Trophoblast cell (in vitro differentiated cells and primary cell): ENCODE measurements around the gene RBFA.
"Not testable (repeated sequence)": the region's sequence is repeated elsewhere in the genome, so short reads cannot be mapped to it uniquely, and the experiment has no call there.

Experiments
- DNase-seq, 2 donors: peaks; one replicate each; pipeline ENCODE4 v3.0.0-alpha.2; 2016
- H2AFZ ChIP-seq: 2 replicates; pipeline ENCODE4 v1.6.1; 2013; ENCODE audit warnings: low read length, moderate library complexity, mild to moderate bottlenecking; ENCODE audit not compliant: insufficient read depth, poor library complexity
- H2AK5ac ChIP-seq: 2 replicates; pipeline ENCODE4 v1.6.1; 2013; ENCODE audit warnings: mild to moderate bottlenecking, low read length
- H2BK120ac ChIP-seq: 2 replicates; pipeline ENCODE4 v1.6.1; 2013; ENCODE audit warnings: low read length, mild to moderate bottlenecking, moderate library complexity; ENCODE audit not compliant: insufficient read depth, poor library complexity
- H2BK12ac ChIP-seq: 2 replicates; pipeline ENCODE4 v1.6.1; 2013; ENCODE audit warnings: mild to moderate bottlenecking, low read length, moderate library complexity
- H2BK5ac ChIP-seq: 2 replicates; pipeline ENCODE4 v1.6.1; 2013; ENCODE audit warnings: low read length, low read depth, moderate library complexity, mild to moderate bottlenecking; ENCODE audit not compliant: poor library complexity
- H3K14ac ChIP-seq: 2 replicates; pipeline ENCODE4 v1.6.1; 2013; ENCODE audit warnings: mild to moderate bottlenecking, low read length
- H3K18ac ChIP-seq: 2 replicates; pipeline ENCODE4 v1.6.1; 2013; ENCODE audit warnings: mild to moderate bottlenecking, low read length
- H3K23ac ChIP-seq: 2 replicates; pipeline ENCODE4 v1.6.1; 2013; ENCODE audit warnings: low read length
- H3K27ac ChIP-seq: 2 replicates; pipeline ENCODE4 v1.5.1; 2013; ENCODE audit warnings: low read depth, mild to moderate bottlenecking, inconsistent platforms, low read length, moderate library complexity
- H3K27me3 ChIP-seq: 2 replicates; pipeline ENCODE4 v1.6.1; 2013; ENCODE audit warnings: inconsistent platforms, mild to moderate bottlenecking, low read length, moderate library complexity; ENCODE audit not compliant: insufficient read depth
- H3K36me3 ChIP-seq, 2 experiments: 1 replicate in 1 of 2; 2 replicates in 1 of 2; pipeline ENCODE4 v1.6.1; 2013; ENCODE audit warnings: low read length in 2 of 2, mild to moderate bottlenecking in 2 of 2, moderate library complexity in 1 of 2; ENCODE audit not compliant: insufficient read depth in 2 of 2, control insufficient read depth in 1 of 2
- H3K4ac ChIP-seq: 2 replicates; pipeline ENCODE4 v1.6.1; 2013; ENCODE audit warnings: low read depth, mild to moderate bottlenecking, low read length, moderate library complexity
- H3K4me1 ChIP-seq, 2 experiments: 1 replicate in 1 of 2; 2 replicates in 1 of 2; pipeline ENCODE4 v1.6.1; 2013; ENCODE audit warnings: low read length in 2 of 2, mild to moderate bottlenecking in 2 of 2, moderate library complexity in 1 of 2; ENCODE audit not compliant: insufficient read depth in 2 of 2, control insufficient read depth in 1 of 2
- H3K4me2 ChIP-seq: 2 replicates; pipeline ENCODE4 v1.6.1; 2013; ENCODE audit warnings: inconsistent platforms, mild to moderate bottlenecking, low read length, moderate library complexity
- H3K4me3 ChIP-seq: 2 replicates; pipeline ENCODE4 v1.5.1; 2013; ENCODE audit warnings: mild to moderate bottlenecking, low read depth, low read length, inconsistent platforms
- H3K79me1 ChIP-seq: one replicate; pipeline ENCODE4 v1.6.1; 2013; ENCODE audit warnings: low read length
- H3K79me2 ChIP-seq: 2 replicates; pipeline ENCODE4 v1.6.1; 2013; ENCODE audit warnings: low read length, mild to moderate bottlenecking; ENCODE audit not compliant: control insufficient read depth, insufficient read depth, poor library complexity
- H3K9ac ChIP-seq: 2 replicates; pipeline ENCODE4 v1.6.1; 2013; ENCODE audit warnings: mild to moderate bottlenecking, low read length
- H3K9me3 ChIP-seq: 2 replicates; pipeline ENCODE4 v1.6.1; 2013; ENCODE audit warnings: low read depth, mild to moderate bottlenecking, control low read depth, inconsistent platforms, low read length; ENCODE audit not compliant: insufficient read depth
- H4K12ac ChIP-seq: 2 replicates; pipeline ENCODE4 v1.6.1; 2013; ENCODE audit warnings: low read depth, mild to moderate bottlenecking, low read length, moderate library complexity
- H4K8ac ChIP-seq: 2 replicates; pipeline ENCODE4 v1.6.1; 2013; ENCODE audit warnings: low read depth, mild to moderate bottlenecking, low read length, moderate library complexity
- H4K91ac ChIP-seq: one replicate; pipeline ENCODE4 v1.6.1; 2013; ENCODE audit warnings: low read depth, mild to moderate bottlenecking, low read length, moderate library complexity
- WGBS: extraction: QIAGEN DNeasy Blood & Tissue Kit; methylation state at CpG from one replicate; pipeline ENCODE4 v1.1.7; 2013; ENCODE audit warnings: missing lambda C conversion rate; ENCODE audit not compliant: insufficient read length, insufficient coverage; ENCODE audit errors: extremely low coverage; 5-methylcytosine and 5-hydroxymethylcytosine counted together

Gene RBFA

GRCh38 chr18:80006724-80007123 lies 27.5 kb upstream of the RBFA start:
- Histone ChIP-seq H3K18ac (no peak overlapping the region), H3K4me2 (no peak overlapping the region), H4K91ac (no peak overlapping the region), H2AK5ac (no peak overlapping the region), H3K4ac (no peak overlapping the region), H4K8ac (no peak overlapping the region), H2BK5ac (no peak overlapping the region), H2BK12ac (no peak overlapping the region), H3K14ac (no peak overlapping the region), H3K27ac (no peak overlapping the region), H2BK120ac (no peak overlapping the region), H2AFZ (no peak overlapping the region), H3K9ac (no peak overlapping the region), H3K79me2 (no peaks in the 10 kb centered on the region), H3K79me1 (no peaks in the 10 kb centered on the region), H3K4me3 (no peak overlapping the region), H4K12ac (no peak overlapping the region), H3K23ac (no peak overlapping the region), H3K36me3 (no peaks in the 10 kb centered on the region), H3K9me3 (peaks cover 11% of the 10 kb centered on the region), H3K4me1 (peaks cover 0 to 2% of the 10 kb centered on the region in 2 experiments), H3K27me3 (no peaks in the 10 kb centered on the region)
- no CpG with 5 or more reads among the region's 7 CpGs for WGBS
- no peak for DNase-seq

- Histone ChIP-seq H3K9ac (no peak overlapping the region), H4K8ac (no peak overlapping the region), H2AFZ (no peak overlapping the region), H3K23ac (no peak overlapping the region), H2BK12ac (no peak overlapping the region), H3K4me3 (no peak overlapping the region), H3K18ac (no peak overlapping the region), H2BK120ac (no peak overlapping the region), H3K27ac (no peak overlapping the region), H3K4ac (no peak overlapping the region), H3K4me2 (no peak overlapping the region), H4K91ac (no peak overlapping the region), H3K79me2 (no peaks in the 10 kb centered on the region), H3K4me1 (peaks cover 0 to 2% of the 10 kb centered on the region in 2 experiments), H2BK5ac (no peak overlapping the region), H3K79me1 (no peaks in the 10 kb centered on the region), H4K12ac (no peak overlapping the region), H3K9me3 (peaks cover 17% of the 10 kb centered on the region), H2AK5ac (no peak overlapping the region), H3K14ac (no peak overlapping the region), H3K27me3 (no peaks in the 10 kb centered on the region), H3K36me3 (no peaks in the 10 kb centered on the region)
- DNase-seq: peak in 1 of 2 donors; percentile 14
- no CpG with 5 or more reads among the region's 16 CpGs for WGBS
Measured at GRCh38 chr18:80009661-80010550, 24.3 kb upstream of the RBFA start.

- no peak overlapping the region for H4K8ac ChIP-seq
- H2BK120ac ChIP-seq: no peak overlapping the region
- no peak overlapping the region for H3K14ac ChIP-seq
- peaks cover 18% of the 10 kb centered on the region for H3K9me3 ChIP-seq
- WGBS: no CpG with 5 or more reads among the region's 5 CpGs
- no peak overlapping the region for H3K27ac ChIP-seq
- no peak for DNase-seq
- peaks cover 0 to 2% of the 10 kb centered on the region in 2 experiments for H3K4me1 ChIP-seq
- H3K18ac ChIP-seq: no peak overlapping the region
- H3K79me1 ChIP-seq: no peaks in the 10 kb centered on the region
- no peak overlapping the region for H2AK5ac ChIP-seq
- H4K91ac ChIP-seq: no peak overlapping the region
- no peaks in the 10 kb centered on the region for H3K27me3 ChIP-seq
- no peak overlapping the region for H3K4me3 ChIP-seq
- no peak overlapping the region for H2BK5ac ChIP-seq
- H3K36me3 ChIP-seq: no peaks in the 10 kb centered on the region
- no peak overlapping the region for H4K12ac ChIP-seq
- no peaks in the 10 kb centered on the region for H3K79me2 ChIP-seq
- H2BK12ac ChIP-seq: no peak overlapping the region
- no peak overlapping the region for H3K9ac ChIP-seq
- no peak overlapping the region for H3K23ac ChIP-seq
- H3K4ac ChIP-seq: no peak overlapping the region
- H3K4me2 ChIP-seq: no peak overlapping the region
- no peak overlapping the region for H2AFZ ChIP-seq
Measured at GRCh38 chr18:80010551-80010906, 23.7 kb upstream of the RBFA start.

DNA sequence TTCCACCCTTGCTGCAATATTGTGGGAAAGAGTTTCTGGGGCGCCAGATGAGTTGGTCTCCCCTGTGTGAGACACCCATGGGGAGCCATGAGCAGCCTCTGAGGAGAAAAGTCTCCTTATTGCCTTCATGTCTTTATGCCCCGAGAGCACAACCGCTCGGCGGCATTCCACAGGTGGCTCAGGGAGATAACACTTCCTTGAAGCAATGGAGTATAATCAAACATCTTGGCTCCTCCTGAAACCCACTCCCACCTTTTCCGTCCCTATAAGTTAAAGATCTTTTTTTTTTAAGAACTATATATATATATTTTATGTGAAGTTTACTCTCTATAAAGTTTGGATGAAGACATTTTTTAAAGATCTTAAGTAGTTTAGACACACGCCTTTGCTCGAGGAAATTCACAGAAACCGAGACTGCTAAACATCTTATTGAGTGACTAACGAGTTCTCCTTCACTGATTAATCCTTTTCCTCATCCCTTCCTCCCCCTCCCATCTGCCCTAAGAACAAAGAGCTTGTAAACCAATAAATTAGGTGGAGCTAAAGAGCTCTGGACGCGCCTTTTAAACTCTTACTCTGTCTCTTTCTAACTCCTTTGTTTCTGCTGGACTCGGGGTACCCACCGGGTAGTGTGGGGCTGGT lies 22.6 kb upstream of the RBFA start:
- not testable (repeated sequence) for H3K4ac ChIP-seq, H4K91ac ChIP-seq, H2AK5ac ChIP-seq, H4K8ac ChIP-seq, H3K36me3 ChIP-seq, H2BK5ac ChIP-seq, H3K27me3 ChIP-seq, H3K27ac ChIP-seq, H3K23ac ChIP-seq, H4K12ac ChIP-seq, H3K4me3 ChIP-seq, H2BK12ac ChIP-seq, H2BK120ac ChIP-seq, H3K79me1 ChIP-seq, H3K79me2 ChIP-seq, H3K14ac ChIP-seq, H3K4me1 ChIP-seq, H2AFZ ChIP-seq, DNase-seq, H3K9ac ChIP-seq, H3K4me2 ChIP-seq, H3K18ac ChIP-seq
- WGBS: no CpG with 5 or more reads among the region's 14 CpGs
- H3K9me3 ChIP-seq: peaks cover 18% of the 10 kb centered on the region
